CD14-positive monocyte (primary cell): ENCODE measurements around the gene FBXL13. TPM values are rescaled to one million over a fixed set of nuclear protein-coding genes. Genes with fewer than 3 reads are reported as not detected.
"Not testable (repeated sequence)": the region's sequence is repeated elsewhere in the genome, so short reads cannot be mapped to it uniquely, and the experiment has no call there.

Experiments used
- DNase-seq, 3 donors: peaks; one replicate each; pipeline ENCODE4 v3.0.0-alpha.2; 2011 to 2022
- H2AFZ ChIP-seq: 2 replicates; pipeline ENCODE4 v1.6.0; 2012; ENCODE audit warnings: mild to moderate bottlenecking, low read depth, low read length, inconsistent platforms; ENCODE audit not compliant: insufficient read depth, poor library complexity, severe bottlenecking
- H3K27ac ChIP-seq, 2 donors: 1 replicate in 1 of 2; 2 replicates in 1 of 2; pipeline ENCODE4 v1.5.1; 2012 to 2013; ENCODE audit warnings: low read length in 2 of 2, control low read depth in 1 of 2, inconsistent platforms in 1 of 2, low read depth in 1 of 2, mild to moderate bottlenecking in 1 of 2
- H3K27me3 ChIP-seq, 2 donors: one replicate each; pipeline versions ENCODE4 v1.6.0 to v1.6.1; 2011 to 2013; ENCODE audit warnings: low read length in 2 of 2; ENCODE audit not compliant: control insufficient read depth in 2 of 2, insufficient read depth in 2 of 2
- H3K36me3 ChIP-seq, 2 donors: replicated peaks in 1 of 2; 1 replicate in 1 of 2; 2 replicates in 1 of 2; pipeline versions ENCODE4 v1.5.1 to v1.6.1; 2012 to 2013; ENCODE audit warnings: low read length in 2 of 2, control low read depth in 1 of 2, inconsistent platforms in 1 of 2, mild to moderate bottlenecking in 1 of 2; ENCODE audit not compliant: insufficient read depth in 2 of 2, control insufficient read depth in 1 of 2
- H3K4me1 ChIP-seq, 2 donors: 1 replicate in 1 of 2; 2 replicates in 1 of 2; pipeline versions ENCODE4 v1.5.1 to v1.6.1; 2012 to 2013; ENCODE audit warnings: low read length in 2 of 2, control low read depth in 1 of 2, inconsistent platforms in 1 of 2, mild to moderate bottlenecking in 1 of 2, moderate library complexity in 1 of 2; ENCODE audit not compliant: insufficient read depth in 2 of 2, control insufficient read depth in 1 of 2
- H3K4me2 ChIP-seq: replicated peaks from 2 replicates; pipeline ENCODE3; 2012; ENCODE audit warnings: low read length, moderate library complexity, mild to moderate bottlenecking; ENCODE audit not compliant: poor library complexity, severe bottlenecking; ENCODE audit errors: extremely low read depth
- H3K4me3 ChIP-seq, 3 experiments: fragments of 200-600 bp in 1 of 3; sonication (generic) in 1 of 3; replicated peaks in 1 of 3; 1 replicate in 2 of 3; 2 replicates in 1 of 3; pipeline ENCODE4 v1.5.1; 2011 to 2013; ENCODE audit warnings: low read length in 3 of 3, mild to moderate bottlenecking in 3 of 3, control low read depth in 2 of 3, low read depth in 2 of 3, inconsistent platforms in 1 of 3, moderate library complexity in 1 of 3
- H3K79me2 ChIP-seq: 2 replicates; pipeline ENCODE4 v1.6.0; 2012; ENCODE audit warnings: mild to moderate bottlenecking, control low read depth, inconsistent platforms, low read length, moderate library complexity; ENCODE audit not compliant: insufficient read depth
- H3K9ac ChIP-seq: 2 replicates; pipeline ENCODE4 v1.6.0; 2017; ENCODE audit warnings: low read length, mild to moderate bottlenecking; ENCODE audit not compliant: insufficient read depth, poor library complexity, severe bottlenecking
- H3K9me3 ChIP-seq, 2 donors: replicated peaks in 1 of 2; 1 replicate in 1 of 2; 2 replicates in 1 of 2; pipeline versions ENCODE4 v1.5.1 to v1.6.1; 2012 to 2013; ENCODE audit warnings: low read length in 2 of 2, control low read depth in 1 of 2; ENCODE audit not compliant: control insufficient read depth in 1 of 2, insufficient read depth in 1 of 2
- H4K20me1 ChIP-seq: 2 replicates; pipeline ENCODE4 v1.6.0; 2012; ENCODE audit warnings: mild to moderate bottlenecking, low read length, control low read depth, moderate library complexity; ENCODE audit not compliant: insufficient read depth
- H3K27ac Mint-ChIP-seq, 7 donors: one replicate each; pipeline ENCODE4 v1.8.0; 2020; ENCODE audit warnings: mild to moderate bottlenecking in 7 of 7, mixed read lengths in 7 of 7, moderate library complexity in 6 of 7, inconsistent platforms in 2 of 7
- H3K27me3 Mint-ChIP-seq, 3 donors: one replicate each; pipeline ENCODE4 v1.8.0; 2021 to 2022; ENCODE audit warnings: low read depth in 3 of 3, mild to moderate bottlenecking in 3 of 3, mixed read lengths in 3 of 3, moderate library complexity in 3 of 3, inconsistent platforms in 1 of 3
- H3K36me3 Mint-ChIP-seq, 2 donors: one replicate each; pipeline ENCODE4 v1.8.0; 2020; ENCODE audit warnings: mixed read lengths in 2 of 2, inconsistent platforms in 1 of 2, mild to moderate bottlenecking in 1 of 2
- H3K4me1 Mint-ChIP-seq: one replicate; pipeline ENCODE4 v1.8.0; 2020; ENCODE audit warnings: mild to moderate bottlenecking, mixed read lengths
- H3K4me3 Mint-ChIP-seq, 2 donors: one replicate each; pipeline ENCODE4 v1.8.0; 2020; ENCODE audit warnings: mild to moderate bottlenecking in 2 of 2, mixed read lengths in 2 of 2, moderate library complexity in 1 of 2
- H3K9me3 Mint-ChIP-seq, 7 donors: one replicate each; pipeline ENCODE4 v1.8.0; 2020 to 2022; ENCODE audit warnings: mixed read lengths in 7 of 7, mild to moderate bottlenecking in 6 of 7, moderate library complexity in 6 of 7, inconsistent platforms in 2 of 7
- WGBS: methylation state at CpG from one replicate; pipeline ENCODE4 v1.1.5; 2013; ENCODE audit warnings: missing lambda C conversion rate; ENCODE audit not compliant: insufficient coverage; 5-methylcytosine and 5-hydroxymethylcytosine counted together
- intact Hi-C, 2 donors: fragments of 100-400 bp; cut with micrococcal nuclease; formaldehyde crosslinking; loops; one replicate each; pipeline versions ENCODE4 v1.15.0 to v1.15.1; 2023
- polyA plus RNA-seq, 3 donors: library from polyadenylated mRNA; depleted of rRNA in 1 of 3; unstranded in 2 of 3; stranded (reverse) in 1 of 3; fragments of 300-500 nt in 2 of 3; fragments of >200 nt in 1 of 3; fragmentation: Illumina TruSeq in 2 of 3; gene quantifications; 1 replicate in 2 of 3; 2 replicates in 1 of 3; pipeline ENCODE4 v1.2.3, GENCODE V29; 2012 to 2021
- TF ChIP-seq, protein P1 (sequence below): fragments of 200-600 bp; IDR thresholded peaks from one replicate; pipeline ENCODE4 v1.8.0; 2022; ENCODE audit warnings: antibody characterized with exemption, mild to moderate bottlenecking

FBXL13 gene
- polyA plus RNA-seq, 3 donors: 0.05 TPM; not detected in 2

DNA sequence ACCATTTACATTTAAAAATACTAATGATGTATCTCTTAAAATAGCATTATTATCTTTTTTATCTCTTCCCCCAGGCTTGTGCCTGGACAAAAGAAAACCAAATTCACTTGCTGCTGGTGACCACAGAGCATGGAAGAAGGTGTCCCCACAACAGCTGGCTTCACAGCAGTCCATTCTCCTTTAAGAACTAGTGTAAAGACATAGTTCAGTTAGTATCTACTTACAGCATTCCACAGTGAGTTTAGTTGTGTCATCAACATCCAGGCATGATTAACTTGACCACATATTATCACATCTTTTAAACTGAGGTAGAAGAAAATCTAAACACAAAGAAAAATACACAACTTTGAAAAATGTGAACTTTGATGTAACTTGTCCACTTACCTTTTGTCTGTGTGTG is 106.8 kb downstream of the FBXL13 start:
- H3K27me3 Mint-ChIP-seq: no peaks in the 10 kb centered on the region
- H3K9ac ChIP-seq: no peak overlapping the region
- no peaks in the 10 kb centered on the region for H3K79me2 ChIP-seq
- H3K9me3 Mint-ChIP-seq: peaks cover 0 to 2% (median 0%) of the 10 kb centered on the region in 7 donors
- intact Hi-C loops: no loop called here
- H3K36me3 ChIP-seq: no peaks in the 10 kb centered on the region
- peaks cover 10% of the 10 kb centered on the region for H3K4me1 Mint-ChIP-seq
- no peaks in the 10 kb centered on the region for H3K27me3 ChIP-seq
- H3K4me3 Mint-ChIP-seq: no peak overlapping the region
- H3K9me3 ChIP-seq: no peaks in the 10 kb centered on the region
- H3K27ac Mint-ChIP-seq: no peak overlapping the region
- peaks cover 0 to 1% of the 10 kb centered on the region in 2 donors for H3K36me3 Mint-ChIP-seq
- no peak overlapping the region for H3K4me2 ChIP-seq
- no peaks in the 10 kb centered on the region for H4K20me1 ChIP-seq
- H3K4me3 ChIP-seq: no peak overlapping the region
- no peak for DNase-seq
- H3K4me1 ChIP-seq: peaks cover 3 to 8% of the 10 kb centered on the region in 2 donors
- TF ChIP-seq, protein P1, sequence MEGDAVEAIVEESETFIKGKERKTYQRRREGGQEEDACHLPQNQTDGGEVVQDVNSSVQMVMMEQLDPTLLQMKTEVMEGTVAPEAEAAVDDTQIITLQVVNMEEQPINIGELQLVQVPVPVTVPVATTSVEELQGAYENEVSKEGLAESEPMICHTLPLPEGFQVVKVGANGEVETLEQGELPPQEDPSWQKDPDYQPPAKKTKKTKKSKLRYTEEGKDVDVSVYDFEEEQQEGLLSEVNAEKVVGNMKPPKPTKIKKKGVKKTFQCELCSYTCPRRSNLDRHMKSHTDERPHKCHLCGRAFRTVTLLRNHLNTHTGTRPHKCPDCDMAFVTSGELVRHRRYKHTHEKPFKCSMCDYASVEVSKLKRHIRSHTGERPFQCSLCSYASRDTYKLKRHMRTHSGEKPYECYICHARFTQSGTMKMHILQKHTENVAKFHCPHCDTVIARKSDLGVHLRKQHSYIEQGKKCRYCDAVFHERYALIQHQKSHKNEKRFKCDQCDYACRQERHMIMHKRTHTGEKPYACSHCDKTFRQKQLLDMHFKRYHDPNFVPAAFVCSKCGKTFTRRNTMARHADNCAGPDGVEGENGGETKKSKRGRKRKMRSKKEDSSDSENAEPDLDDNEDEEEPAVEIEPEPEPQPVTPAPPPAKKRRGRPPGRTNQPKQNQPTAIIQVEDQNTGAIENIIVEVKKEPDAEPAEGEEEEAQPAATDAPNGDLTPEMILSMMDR: no peak
- H2AFZ ChIP-seq: no peak overlapping the region
- H3K27ac ChIP-seq: no peak overlapping the region

- Mint-ChIP-seq H3K4me3 (no peak overlapping the region), H3K27ac (peak overlapping the region in 1 of 7 donors; percentile 37), H3K27me3 (no peaks in the 10 kb centered on the region), H3K4me1 (peaks cover 10% of the 10 kb centered on the region), H3K36me3 (peaks cover 0 to 1% of the 10 kb centered on the region in 2 donors), H3K9me3 (peaks cover 0 to 3% (median 0%) of the 10 kb centered on the region in 7 donors)
- Histone ChIP-seq H3K4me3 (no peak overlapping the region), H3K27ac (no peak overlapping the region), H3K4me1 (peaks cover 3 to 8% of the 10 kb centered on the region in 2 donors), H3K9ac (no peak overlapping the region), H3K9me3 (no peaks in the 10 kb centered on the region), H3K27me3 (no peaks in the 10 kb centered on the region), H4K20me1 (no peaks in the 10 kb centered on the region), H2AFZ (no peak overlapping the region), H3K36me3 (no peaks in the 10 kb centered on the region), H3K4me2 (no peak overlapping the region), H3K79me2 (no peaks in the 10 kb centered on the region)
- DNase-seq: no peak
- TF ChIP-seq, protein P1: no peak
- no CpG with 5 or more reads among the region's 2 CpGs for WGBS
- intact Hi-C loops: no loop called here
These were observed 108.1 kb downstream of the FBXL13 start for GRCh38 chr7:102966465-102966864.

- intact Hi-C loops: not testable (repeated sequence)
These were observed 112.6 kb downstream of the FBXL13 start for GRCh38 chr7:102961993-102962392.

More at GRCh38 chr7:102961993-102962392, 112.6 kb downstream of the FBXL13 start:
- H3K4me1 Mint-ChIP-seq, H3K9me3 Mint-ChIP-seq, H3K4me1 ChIP-seq, H3K79me2 ChIP-seq, H3K4me2 ChIP-seq, H3K27ac ChIP-seq, H3K27me3 ChIP-seq, H4K20me1 ChIP-seq, H3K9ac ChIP-seq, H3K36me3 ChIP-seq, H3K27me3 Mint-ChIP-seq, H2AFZ ChIP-seq, H3K27ac Mint-ChIP-seq, H3K36me3 Mint-ChIP-seq, H3K4me3 ChIP-seq, H3K4me3 Mint-ChIP-seq, DNase-seq, H3K9me3 ChIP-seq: not testable (repeated sequence)
- no CpG with 5 or more reads among the region's 2 CpGs for WGBS
